Effector CD8-positive, alpha-beta T cell (primary cell): ENCODE results near the gene RFNG.
A peak's percentile ranks its signal among the peaks of the same experiment; 100 is the strongest.

Source experiments
- DNase-seq: peaks from one replicate; lab custom pipeline; 2025; lab: John Stamatoyannopoulos, UW

Gene RFNG

DNA sequence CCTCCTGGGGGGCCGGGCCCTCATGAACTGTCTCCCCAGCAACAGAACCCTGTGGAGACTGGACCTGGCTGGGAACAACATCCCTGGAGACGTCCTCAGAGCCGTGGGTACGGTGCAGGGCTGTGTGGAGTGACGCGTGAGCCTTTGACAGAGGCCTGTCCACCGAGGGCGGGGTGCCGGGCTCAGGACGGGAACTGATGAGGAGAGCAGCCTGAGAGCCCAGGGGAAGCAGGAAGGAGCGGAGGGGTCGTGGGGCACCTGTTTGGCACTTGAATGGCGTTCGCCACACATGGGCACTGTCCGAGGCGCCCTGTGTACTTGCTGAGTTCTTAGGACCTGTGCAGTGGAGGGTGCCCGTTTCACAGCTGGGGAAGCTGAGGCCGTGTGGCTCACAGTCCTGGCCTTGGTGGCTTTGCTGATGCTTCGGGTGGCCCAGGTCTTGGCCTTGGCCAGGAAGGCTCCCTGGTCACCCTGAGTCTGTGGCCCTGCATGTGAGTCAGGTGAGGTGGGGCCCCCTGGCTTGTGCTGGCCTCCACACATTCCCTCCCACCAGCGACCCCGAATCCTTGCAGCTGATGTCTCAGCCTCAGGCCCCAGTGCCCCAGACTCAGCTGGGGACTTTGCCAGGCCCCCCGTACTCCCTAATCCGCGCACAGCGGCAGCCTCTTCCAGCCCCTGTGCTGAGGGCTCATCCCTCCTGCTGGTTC is 26.1 kb downstream of the RFNG start:
- no peak for DNase-seq

DNA sequence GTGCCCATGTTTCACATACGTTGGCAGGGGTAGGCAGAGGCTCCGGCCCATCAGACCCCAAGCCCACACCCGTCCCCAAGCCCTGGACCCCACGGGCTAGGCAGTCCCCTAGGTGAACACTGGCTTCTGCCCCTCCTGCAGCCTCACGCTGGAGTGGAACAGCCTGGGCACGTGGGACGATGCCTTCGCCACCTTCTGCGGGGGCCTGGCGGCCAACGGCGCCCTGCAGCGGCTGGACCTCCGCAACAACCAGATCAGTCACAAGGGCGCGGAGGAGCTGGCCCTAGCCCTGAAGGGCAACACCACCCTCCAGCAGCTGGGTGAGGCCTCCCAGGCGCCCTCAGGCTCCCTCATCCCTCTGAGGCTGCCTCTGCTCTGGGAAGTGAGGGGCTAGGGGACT is 26.8 kb downstream of the RFNG start:
- DNase-seq: no peak

DNA sequence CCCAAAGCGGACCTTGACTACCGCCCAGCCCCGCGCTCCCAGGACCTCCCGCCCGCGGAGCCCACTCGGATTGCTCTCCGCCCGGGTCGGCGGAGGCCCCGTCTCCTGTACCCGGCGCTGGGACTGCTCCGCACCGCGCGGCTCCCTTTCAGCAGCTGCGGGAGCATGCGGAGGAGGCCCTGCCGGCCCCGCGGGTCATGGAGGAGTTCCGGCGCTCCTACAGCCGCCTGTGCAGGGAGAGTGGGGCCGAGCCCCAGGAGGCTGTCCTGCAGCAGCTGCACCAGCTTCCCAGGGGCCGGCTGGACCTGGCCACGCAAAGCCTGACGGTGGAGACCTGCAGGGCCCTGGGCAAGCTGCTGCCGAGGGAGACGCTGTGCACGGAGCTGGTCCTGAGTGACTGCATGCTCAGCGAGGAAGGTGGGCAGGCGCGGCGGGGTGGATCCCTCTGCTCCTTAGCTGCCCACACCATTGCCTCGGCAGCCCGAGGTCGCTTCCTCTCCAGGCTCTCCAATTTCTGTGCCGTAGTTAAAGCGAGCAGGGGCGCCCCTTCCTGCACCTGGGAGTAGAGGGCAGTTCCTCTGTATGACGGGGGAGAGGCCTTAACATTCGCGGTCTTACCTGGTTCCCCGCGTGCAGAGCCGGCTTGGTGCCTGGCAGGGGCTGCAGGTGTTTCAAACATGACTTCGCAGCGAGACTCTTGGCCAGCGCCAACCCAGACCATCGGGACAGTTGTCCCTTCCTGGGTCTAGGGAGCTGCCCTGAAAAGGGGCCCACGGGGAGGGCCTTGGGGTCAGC is 28.0 kb downstream of the RFNG start:
- DNase-seq: no peak

DNA sequence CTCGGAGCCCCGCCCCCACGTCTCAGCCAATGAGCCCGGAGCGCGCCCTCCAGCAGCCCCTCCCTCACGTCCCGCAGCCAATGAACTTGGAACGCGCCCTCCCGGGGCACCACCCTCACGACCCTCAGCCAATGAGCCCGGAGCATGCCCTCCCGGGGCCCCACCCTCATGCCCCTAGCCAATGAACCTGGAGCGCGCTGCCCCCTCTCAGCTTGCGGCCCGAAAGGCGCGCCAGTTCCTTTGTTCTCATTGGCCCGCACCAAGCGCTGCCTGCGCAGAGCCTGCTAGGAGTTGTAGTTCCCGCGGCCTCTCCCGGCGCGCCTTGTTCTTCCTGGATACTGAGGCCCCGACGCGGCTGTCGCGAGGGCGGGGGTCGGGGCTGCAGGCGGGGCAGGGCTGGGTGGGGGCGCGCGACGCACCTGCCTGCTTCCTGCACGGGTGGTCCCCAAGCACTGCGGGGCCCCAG is 28.6 kb downstream of the RFNG start, which contains the start of gene LRRC45:
LRRC45 (plus strand) TSS at position 325 of the 466 bp plus-strand sequence. CDS start 339 bp downstream, outside the sequence.
- DNase-seq: peak; percentile 99

DNA sequence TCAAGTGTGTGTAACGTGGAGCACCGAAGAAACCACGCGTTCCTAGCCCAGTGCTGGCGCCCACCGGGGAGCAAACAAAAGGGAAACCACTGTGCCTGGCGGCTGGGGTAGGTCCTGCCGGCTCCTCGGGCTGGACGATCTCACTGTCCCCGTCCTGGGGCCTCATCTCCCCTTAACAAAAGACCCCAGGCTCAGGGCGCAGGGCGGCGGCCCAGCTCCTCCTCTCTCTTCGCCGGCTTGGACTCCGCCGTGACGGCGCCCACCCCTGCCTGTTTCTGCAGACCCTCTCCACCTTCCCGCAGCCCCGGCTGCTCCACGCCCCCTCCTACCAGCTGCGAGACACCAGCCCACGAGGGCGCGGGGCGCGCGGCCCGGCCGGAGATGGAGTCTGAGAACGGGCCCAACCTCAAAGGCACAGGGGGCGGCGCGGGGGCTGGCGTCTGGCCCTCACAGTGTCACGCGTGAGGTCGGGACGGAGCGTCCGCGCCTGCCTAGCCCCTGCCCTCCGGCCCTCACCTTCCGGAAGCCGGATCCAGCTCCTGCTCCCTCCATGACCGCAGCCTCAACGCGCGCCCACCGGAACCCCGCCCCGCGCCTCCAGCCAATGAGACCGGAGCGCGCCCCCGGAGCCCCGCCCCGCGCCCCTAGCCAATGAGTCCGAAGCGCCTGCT is 29.2 kb downstream of the RFNG start, which contains the start of gene CENPX:
CENPX (minus strand) TSS at position 569 of the 671 bp plus-strand sequence; CDS start at position 552, 17 bp downstream.
- DNase-seq: no peak

DNA sequence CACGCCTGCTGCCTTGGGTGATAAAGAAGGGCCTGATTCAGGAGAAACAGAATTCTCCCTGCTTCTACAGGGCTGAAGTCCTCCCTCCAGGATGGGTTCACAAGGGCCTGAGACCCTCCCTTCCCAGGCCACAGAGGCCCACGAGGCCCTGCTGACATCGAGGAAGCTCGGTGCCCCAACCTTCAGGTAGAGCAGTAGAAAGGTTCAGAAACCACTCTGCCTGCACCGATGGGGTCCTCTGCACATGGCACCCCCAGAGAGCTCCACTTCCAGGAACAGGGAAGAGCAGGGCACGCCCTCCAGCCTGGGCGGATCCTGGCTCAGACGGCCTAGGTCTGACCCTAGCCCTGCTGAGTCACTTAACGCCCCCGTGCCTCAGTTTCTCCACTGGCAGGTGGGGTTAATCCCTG is 29.7 kb downstream of the RFNG start:
- DNase-seq: no peak

DNA sequence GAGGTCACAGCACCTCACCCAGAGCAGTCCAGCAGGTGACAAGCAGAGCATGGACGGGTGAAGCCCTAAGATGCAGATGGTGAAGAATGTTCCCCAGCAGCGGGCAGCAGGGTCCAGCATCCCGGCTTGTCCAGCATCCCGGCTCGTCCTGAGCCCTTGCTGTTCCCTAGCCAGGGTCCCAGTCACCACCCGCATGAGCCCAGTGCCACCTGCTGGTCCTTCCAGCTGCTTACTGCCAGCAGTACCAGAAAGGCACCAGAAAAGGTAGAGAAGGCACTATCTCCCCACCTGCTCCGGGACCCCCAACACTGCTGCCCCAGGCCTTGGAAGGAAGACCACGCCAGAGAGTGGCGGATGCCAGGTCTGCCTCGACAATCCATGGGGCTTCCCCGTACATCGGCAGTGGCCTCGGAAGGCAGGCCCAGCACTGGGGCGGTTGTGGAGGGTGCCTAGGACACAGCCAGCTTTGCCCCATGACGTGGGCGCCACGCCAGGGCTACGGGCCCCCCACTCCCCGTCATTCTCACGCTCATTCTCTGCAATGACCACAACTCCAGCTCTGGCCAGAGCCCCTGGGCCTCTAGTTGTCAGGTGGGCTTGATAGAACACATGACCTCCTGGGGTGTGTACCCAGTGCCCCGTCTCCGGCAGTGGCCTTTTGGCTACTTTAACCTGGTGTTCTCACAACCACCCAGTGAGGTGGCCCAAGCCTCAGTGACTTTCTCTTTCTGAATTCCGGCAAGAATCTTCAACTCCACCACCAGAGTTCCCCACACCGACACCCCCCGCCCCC is 30.3 kb downstream of the RFNG start:
- peak; percentile 26 for DNase-seq

DNA sequence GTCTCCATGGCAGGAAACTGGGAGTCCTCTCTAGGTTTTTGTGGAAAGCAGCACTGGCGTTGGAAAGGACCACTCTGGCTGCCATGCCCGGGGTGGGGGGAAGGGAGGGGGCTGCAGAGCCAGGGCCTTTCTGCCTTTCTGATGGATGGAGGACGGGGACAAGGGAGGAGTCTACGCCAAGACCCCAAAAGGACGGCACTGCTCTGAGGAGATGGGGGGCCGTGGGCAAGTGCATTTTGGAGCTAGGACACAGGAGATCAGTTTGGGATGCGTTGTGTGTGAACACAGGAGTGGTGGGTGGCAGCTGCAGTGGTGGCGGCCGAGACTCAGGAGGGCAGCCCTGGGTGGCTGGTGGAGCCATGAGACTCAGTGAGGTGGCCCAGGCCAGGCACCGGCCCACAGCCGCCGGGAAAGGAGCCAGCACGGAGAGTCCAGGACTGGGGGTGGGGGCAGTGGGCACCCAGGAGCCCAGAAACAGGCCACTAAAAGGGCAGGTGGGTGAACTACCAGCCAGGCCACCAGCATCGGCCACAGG is 31.0 kb downstream of the RFNG start:
- no peak for DNase-seq

DNA sequence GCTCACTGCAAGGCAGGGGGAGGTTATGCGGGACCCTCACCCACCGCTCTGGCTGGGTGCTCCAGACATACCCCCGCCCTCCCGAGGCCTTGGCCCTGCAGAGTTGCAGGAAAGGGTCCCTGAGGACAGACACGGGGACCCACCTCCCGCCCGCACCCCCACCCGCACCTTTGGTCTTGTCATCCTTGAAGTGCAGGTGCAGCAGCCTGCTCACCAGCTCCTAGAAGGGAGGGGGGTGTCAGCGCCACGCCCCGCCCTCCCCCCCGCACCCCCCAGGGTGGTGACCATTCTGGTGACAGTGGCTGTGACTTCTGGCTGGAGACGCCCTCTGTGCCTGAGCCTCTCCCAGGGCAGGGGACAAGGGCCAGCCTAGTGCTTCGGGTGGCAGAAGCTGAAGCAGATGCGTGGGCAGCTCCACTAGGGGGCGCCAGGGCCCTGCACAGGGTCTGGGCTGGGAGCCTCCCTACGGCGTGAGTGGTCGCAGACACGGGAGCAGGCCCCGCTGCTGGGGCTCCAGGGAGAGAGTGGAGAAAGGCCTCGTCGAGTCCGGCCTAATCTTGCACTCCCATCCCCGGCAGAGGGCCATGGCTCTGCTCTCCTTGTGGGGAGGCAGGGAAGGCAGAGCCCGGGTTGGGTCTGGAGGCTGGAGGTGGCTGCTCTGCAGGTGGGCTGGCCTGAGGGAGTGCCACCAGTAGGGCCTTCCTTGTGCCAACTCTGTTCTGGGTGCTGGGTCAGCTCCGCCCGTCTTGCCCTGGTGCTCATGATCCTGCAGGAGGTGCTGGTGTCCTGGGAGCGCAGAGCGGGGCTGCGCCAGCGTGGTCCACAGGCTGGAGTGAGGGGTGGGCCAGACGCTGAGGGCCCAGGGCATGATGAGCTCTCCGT is 31.7 kb downstream of the RFNG start:
- DNase-seq: peak; percentile 49

DNA sequence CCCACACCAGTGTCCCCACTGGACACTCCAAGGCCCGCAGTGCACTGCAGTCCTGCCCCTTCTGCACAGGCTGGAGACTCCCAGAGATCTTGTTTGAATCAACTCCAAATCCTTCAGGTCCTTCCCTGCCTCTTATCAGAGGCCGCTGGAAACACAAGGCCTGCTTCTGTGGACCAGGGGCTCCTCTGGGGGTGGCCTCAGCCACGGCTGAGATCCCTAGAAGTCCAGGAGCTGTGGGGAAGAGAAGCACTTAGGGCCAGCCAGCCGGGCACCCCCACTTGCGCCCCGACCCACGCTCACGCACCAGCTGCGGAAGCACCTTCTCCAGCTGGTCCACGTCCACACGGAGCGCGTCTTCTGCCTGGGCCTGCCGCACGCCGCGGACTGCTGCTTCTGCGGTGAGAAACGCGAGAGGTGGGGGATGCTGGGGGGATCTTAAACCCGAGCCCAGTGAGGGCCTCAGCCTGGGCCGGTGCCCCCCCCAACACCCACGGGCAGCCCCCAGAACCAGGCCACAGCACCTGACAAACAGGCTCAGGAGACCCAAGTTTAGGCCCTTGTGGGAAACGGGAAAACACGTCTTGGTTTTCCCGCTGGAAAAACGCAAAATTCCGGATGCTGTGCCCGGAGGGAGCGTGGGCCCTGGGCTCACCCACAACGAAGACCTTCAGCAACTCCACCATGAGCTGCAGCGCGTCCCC is 32.5 kb downstream of the RFNG start:
- DNase-seq: no peak

DNA sequence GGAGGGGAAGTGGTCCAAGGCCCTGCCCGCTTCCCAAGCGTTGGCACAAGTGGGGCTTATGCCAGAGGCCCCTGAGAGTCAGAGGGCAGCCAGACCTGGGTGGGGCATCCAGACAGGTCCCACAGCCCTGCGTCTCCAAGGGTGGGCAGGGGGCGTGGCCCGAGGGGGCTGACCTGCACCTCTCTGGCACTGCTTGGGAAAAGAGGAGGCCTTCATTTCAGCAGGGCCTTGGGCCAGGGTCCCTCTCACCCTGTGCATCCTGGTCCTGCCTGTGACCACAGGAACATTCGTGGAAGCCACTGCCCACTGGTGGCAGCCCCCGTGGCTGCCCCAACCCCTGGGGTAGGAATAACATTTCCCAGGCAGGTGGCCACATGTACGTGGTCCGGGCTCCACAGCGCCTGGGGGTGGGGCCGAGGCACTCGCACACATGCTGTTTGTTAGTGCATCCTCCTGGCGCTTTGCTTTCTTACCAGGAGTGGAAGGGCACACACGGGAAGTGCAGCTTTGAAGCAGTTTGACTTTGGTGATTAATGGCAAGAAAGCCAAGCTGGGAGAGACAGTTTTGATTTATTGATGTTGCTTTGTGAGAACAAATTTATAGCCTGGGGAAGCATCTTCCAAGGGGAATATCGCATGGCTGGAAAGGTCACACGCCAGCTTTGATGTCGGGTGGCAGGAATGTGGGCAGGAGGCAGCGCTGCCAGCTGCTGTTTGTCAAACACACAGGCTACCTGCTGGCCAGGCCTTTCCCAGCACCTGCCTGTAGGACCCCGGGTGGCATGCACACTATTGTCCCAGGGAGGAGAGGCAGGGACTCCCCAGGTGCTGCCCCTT is 33.2 kb downstream of the RFNG start:
- no peak for DNase-seq

DNA sequence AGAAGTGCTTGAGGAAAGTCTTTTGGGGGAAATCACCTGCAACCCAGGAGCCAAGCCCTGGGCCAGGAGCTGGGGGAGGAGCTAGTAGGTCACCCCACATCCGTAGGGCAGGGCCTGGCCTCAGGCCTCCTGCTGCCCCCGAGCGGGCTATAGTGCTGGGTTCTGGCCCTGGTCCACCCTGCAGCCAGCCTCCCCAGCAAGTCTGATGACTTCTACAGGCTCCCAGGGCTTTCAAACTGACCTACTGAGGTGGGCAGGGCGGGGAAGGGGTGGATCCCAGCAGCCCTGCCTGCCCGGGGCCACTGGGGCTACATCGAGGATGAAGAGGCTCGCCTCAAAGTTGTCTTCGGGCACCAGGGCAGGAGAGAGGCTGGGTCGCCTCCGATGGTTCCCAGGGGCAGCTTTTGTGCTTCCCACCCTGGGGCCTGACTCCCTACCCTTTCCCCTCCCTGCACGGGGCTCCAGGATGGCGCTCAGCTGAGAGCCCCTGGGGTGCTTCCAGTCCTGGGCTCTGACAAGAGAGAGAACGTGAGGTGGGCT is 33.9 kb downstream of the RFNG start:
- no peak for DNase-seq

DNA sequence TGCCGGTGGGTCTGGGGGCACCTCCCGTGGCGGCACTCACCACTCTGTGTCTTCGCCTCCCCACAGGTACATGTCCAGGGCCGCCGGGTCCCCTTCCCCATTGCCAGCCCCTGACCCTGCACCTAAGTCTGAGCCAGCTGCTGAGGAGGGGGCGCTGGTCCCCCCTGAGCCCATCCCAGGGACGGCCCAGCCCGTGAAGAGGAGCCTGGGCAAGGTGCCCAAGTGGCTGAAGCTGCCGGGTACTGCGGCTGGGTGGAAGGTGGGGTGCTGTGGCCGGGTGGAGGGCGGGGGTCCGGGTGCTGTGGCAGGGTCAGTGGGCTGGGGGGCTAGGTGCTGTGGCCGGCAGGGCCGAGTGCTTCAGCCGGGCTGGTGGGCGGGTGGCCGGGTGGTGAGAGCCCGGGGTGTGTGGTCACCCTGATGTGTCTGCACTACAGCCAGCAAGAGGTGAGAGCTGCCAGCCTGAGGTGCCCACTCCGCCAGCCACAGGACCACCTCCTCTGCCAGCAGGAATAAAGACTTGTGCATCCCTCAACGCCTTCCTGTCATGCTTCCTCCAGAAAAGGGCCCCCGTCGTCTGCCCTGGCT is 34.6 kb downstream of the RFNG start:
- no peak for DNase-seq

DNA sequence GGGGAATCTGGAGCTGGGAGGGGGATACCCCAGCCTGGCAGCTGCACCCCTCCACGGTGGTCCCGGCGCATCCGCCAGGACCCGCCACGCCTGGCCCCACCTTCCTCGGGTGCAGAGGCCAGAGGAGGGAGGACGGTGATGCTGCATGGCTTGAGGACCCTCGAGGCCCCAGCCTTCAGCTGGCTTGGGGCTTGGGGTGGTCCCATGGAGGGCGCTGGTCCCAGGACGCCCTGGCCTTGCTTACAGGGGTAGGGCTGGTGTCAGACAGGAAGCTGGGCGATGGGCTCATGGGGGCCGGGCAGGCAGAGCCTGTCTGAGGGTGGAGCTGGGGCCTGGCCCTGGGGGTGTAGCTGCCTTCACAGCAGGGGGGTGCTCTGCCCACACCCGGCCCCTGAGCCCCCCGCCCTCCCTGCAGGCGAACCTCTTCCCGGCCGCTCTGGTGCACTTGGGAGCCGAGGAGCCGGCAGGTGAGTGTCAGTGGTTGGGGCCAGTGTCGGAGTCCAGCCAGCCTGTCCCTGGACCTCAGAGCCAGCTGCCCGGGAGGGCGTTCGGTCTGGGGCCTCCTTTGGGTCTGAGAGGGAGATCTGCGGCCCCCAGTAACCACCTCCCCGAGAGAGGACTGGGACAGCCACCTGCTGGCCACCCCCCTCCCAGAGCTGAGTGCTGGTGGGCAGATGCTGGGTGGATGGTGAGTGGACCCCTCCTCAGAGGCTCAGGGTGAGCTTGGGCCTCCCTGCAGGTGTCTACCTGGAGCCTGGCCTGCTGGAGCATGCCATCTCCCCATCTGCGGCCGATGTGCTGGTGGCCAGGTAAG is 35.3 kb downstream of the RFNG start:
- DNase-seq: no peak

DNA sequence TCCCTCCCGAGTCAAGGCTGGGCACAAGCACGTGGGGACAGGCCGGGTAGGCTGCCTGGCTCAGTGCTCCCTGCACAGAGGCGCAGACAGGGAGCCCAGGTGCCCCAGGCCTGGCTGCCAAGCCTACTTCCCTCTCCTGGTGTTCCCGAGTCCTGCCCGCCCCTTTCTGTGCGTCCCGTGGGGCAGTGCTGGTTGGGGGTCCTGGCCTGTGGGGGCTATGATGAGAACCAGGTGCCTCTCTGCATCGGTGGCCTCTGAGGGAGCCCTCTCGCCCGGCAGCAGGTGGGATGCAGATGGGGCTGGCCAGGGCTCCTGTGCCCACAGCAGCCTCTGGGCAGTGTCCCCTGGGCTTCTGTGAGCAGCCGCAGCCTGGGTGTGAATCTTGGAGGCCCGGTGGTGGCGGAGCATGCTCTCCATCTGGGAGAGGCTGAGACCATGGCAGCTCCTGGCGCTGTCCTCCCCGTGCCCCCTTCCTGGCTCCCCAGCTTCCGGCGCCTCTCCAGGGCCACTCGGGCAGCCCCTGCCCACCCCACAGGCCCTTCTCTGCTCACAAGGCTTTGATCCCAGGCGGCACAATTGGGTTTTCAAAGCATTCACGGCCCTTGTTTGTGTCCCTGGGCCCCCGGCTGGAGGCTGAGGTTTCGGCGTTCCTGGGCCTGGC is 36.2 kb downstream of the RFNG start:
- no peak for DNase-seq

DNA sequence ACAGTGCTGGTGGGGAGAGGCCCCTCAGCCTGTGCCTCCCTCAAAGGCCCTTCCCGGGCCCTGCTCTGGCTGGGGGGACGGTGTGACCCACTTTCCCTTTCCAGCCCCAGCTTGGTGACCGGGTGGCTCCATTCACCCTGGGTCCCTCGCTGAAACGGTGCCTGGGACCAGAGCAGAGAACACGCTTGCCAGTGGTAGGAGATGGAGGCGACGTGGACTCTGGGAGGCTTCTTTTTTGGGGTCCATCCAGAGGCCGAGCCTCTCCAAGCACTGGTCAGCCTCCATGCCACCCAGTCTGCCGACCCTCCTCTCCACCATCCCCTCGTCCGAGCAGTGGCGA is 36.7 kb downstream of the RFNG start:
- no peak for DNase-seq

DNA sequence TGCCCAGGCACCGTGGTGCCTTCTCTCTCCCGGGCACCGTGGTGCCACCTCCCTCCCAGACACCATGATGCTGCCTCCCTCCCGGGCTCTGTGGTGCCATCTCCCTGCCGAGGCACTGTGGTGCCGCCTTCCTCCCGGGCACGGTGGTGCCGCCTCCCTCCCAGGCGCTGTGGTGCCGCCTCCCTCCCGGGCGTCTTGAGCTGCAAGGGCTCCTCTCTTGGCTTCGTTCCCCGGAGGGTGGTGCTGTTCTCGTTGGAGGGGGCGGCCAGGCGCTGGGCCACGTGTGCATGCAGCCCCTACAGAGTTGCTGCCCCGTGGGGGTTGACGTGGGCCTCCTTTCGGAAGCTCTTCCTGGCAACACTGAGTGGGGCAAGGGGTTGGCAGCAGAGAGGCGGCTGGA is 37.2 kb downstream of the RFNG start:
- no peak for DNase-seq
